Activated CD4-positive, alpha-beta T cell treated with anti-CD3 and anti-CD28 coated beads for 36 hours (primary cell): Measurements from ENCODE around the gene MOCS3. TPM values are rescaled to one million over a fixed set of nuclear protein-coding genes. Genes with fewer than 3 reads are reported as not detected.
A peak's percentile ranks its signal among the peaks of the same experiment; 100 is the strongest.

Experiments
- ATAC-seq: fragments of 200-7000 bp; cut with Tn5 transposase; one replicate; pipeline ENCODE4 v1.10.0; 2021; ENCODE audit warnings: mild to moderate bottlenecking, moderate library complexity
- CTCF ChIA-PET: fragments of 350-600 bp; sonication (Branson Sonifier 250); formaldehyde crosslinking; loops from one replicate; lab custom pipeline; 2021; ENCODE audit warnings: antibody characterized with exemption; lab: Charles Lee
- POLR2A ChIA-PET: fragments of 350-600 bp; sonication (Branson Sonifier 250); formaldehyde crosslinking; loops from one replicate; lab custom pipeline; 2021; ENCODE audit warnings: antibody characterized with exemption, inconsistent platforms; lab: Charles Lee
- DNase-seq: peaks from one replicate; pipeline ENCODE4 v3.0.0-alpha.2; 2020
- H3K27ac Mint-ChIP-seq: one replicate; pipeline ENCODE4 v1.8.0; 2021; ENCODE audit warnings: mixed read lengths
- H3K27me3 Mint-ChIP-seq: one replicate; pipeline ENCODE4 v1.8.0; 2021; ENCODE audit warnings: mixed read lengths
- H3K36me3 Mint-ChIP-seq: one replicate; pipeline ENCODE4 v1.8.0; 2021; ENCODE audit warnings: low read depth, mixed read lengths
- H3K4me1 Mint-ChIP-seq: one replicate; pipeline ENCODE4 v1.8.0; 2021; ENCODE audit warnings: mixed read lengths
- H3K4me3 Mint-ChIP-seq: one replicate; pipeline ENCODE4 v1.8.0; 2021; ENCODE audit warnings: mild to moderate bottlenecking, moderate library complexity, mixed read lengths
- H3K9me3 Mint-ChIP-seq: one replicate; pipeline ENCODE4 v1.8.0; 2021; ENCODE audit warnings: low read depth, mixed read lengths
- intact Hi-C, 2 experiments: fragments of 100-400 bp; cut with DNase I in 1 of 2; cut with micrococcal nuclease in 1 of 2; formaldehyde crosslinking; loops; one replicate each; pipeline versions ENCODE4 v1.14.2 to v1.15.1; 2022 to 2024; cut with DNase I, micrococcal nuclease
- total RNA-seq, 2 experiments: library from RNA; stranded (reverse); gene quantifications; one replicate each; pipeline ENCODE4 v1.2.3, GENCODE V29; 2021

The MOCS3 gene
- total RNA-seq, 2 experiments from 2014 or later = 3.1 to 3.8 TPM

- CTCF ChIA-PET = interaction anchor here (0.6 to 3.7 kb wide), 10 partner anchors 10 to 141 kb away, joined by 3 to 29 read pairs (median 4); partner anchors contain the start of genes BCAS4, DPM1 and MOCS3
- Mint-ChIP-seq H3K36me3 (peaks cover 45% of the 10 kb centered on the region), H3K27me3 (no peaks in the 10 kb centered on the region), H3K9me3 (no peaks in the 10 kb centered on the region), H3K4me1 (peaks cover 38% of the 10 kb centered on the region), H3K27ac (peak within 1 kb of the TSS; percentile 94), H3K4me3 (peak within 1 kb of the TSS; percentile 92)
- DNase-seq (peak; percentile 92), ATAC-seq (peak; percentile 65)
- POLR2A ChIA-PET = interaction anchor here (0.6 to 3.9 kb wide), 7 partner anchors 16 to 141 kb away, joined by 3 to 44 read pairs (median 3); partner anchors contain the start of genes BCAS4, DPM1 and MOCS3
- intact Hi-C loops = loop anchor here (1.0 to 5.0 kb wide), 5 partner anchors 27 to 739 kb away; partner anchors contain the start of genes DPM1 (in 2 of the 2), MOCS3 (in 2 of the 2), CEBPB (in 1 of the 2) and NFATC2 (in 1 of the 2)
Measured at GRCh38 chr20:50931306-50932015, 27.2 kb upstream of the MOCS3 start, which contains the start of gene ADNP. Gene ADNP, minus strand, starts transcription at chr20:50931437. Its CDS starts 27,441 bp downstream, at chr20:50903996.

- no peaks in the 10 kb centered on the region for H3K9me3 Mint-ChIP-seq
- H3K36me3 Mint-ChIP-seq = peaks cover 48% of the 10 kb centered on the region
- ATAC-seq (no peak), DNase-seq (no peak)
- ChIA-PET POLR2A (interaction anchor here (0.7 to 3.9 kb wide), 5 partner anchors 17 to 196 kb away, joined by 3 to 44 read pairs (median 4); partner anchors contain the start of genes BCAS4, DPM1 and MOCS3), CTCF (interaction anchor here (1.0 to 3.7 kb wide), 8 partner anchors 13 to 141 kb away, joined by 3 to 29 read pairs (median 4); partner anchors contain the start of genes BCAS4, DPM1 and MOCS3)
- H3K4me1 Mint-ChIP-seq = peaks cover 33% of the 10 kb centered on the region
- H3K27ac Mint-ChIP-seq = peak overlapping the region; percentile 90
- peak overlapping the region; percentile 92 for H3K4me3 Mint-ChIP-seq
- intact Hi-C loops = loop anchor here in 1 of 2 experiments (5.0 kb wide), 2 partner anchors 610 to 740 kb away; partner anchors contain the start of genes CEBPB and NFATC2
- H3K27me3 Mint-ChIP-seq = no peaks in the 10 kb centered on the region
Measured at GRCh38 chr20:50932016-50932485, 26.6 kb upstream of the MOCS3 start.

- peak overlapping the region; percentile 92 for H3K4me3 Mint-ChIP-seq
- ChIA-PET POLR2A (interaction anchor here (0.7 to 3.9 kb wide), 2 partner anchors 25 to 196 kb away, joined by 3 to 44 read pairs; partner anchors contain the start of genes DPM1 and MOCS3), CTCF (interaction anchor here (0.7 to 3.7 kb wide), 6 partner anchors 13 to 142 kb away, joined by 3 to 29 read pairs (median 4); partner anchors contain the start of genes DPM1 and MOCS3)
- ATAC-seq (no peak), DNase-seq (no peak)
- H3K27me3 Mint-ChIP-seq = no peaks in the 10 kb centered on the region
- intact Hi-C loops = loop anchor here in 1 of 2 experiments (5.0 kb wide), 2 partner anchors 610 to 740 kb away; partner anchors contain the start of genes CEBPB and NFATC2
- peaks cover 26% of the 10 kb centered on the region for H3K4me1 Mint-ChIP-seq
- no peaks in the 10 kb centered on the region for H3K9me3 Mint-ChIP-seq
- peaks cover 42% of the 10 kb centered on the region for H3K36me3 Mint-ChIP-seq
- H3K27ac Mint-ChIP-seq = peak overlapping the region; percentile 90
Measured at GRCh38 chr20:50932691-50933280, 25.8 kb upstream of the MOCS3 start.

GRCh38 chr20:50933589-50933988 is 25.0 kb upstream of the MOCS3 start:
- ChIA-PET CTCF (interaction anchor here (2.3 to 3.7 kb wide), 2 partner anchors 24 to 142 kb away, joined by 10 to 29 read pairs; partner anchors contain the start of genes DPM1 and MOCS3), POLR2A (no interaction called here)
- DNase-seq (no peak), ATAC-seq (no peak)
- no peak overlapping the region for H3K27ac Mint-ChIP-seq
- H3K9me3 Mint-ChIP-seq = no peaks in the 10 kb centered on the region
- H3K4me1 Mint-ChIP-seq = peaks cover 20% of the 10 kb centered on the region
- no peak overlapping the region for H3K4me3 Mint-ChIP-seq
- no peaks in the 10 kb centered on the region for H3K27me3 Mint-ChIP-seq
- intact Hi-C loops = loop anchor here in 1 of 2 experiments (5.0 kb wide), 2 partner anchors 609 to 741 kb away; partner anchors contain the start of genes CEBPB and NFATC2
- peaks cover 39% of the 10 kb centered on the region for H3K36me3 Mint-ChIP-seq

- POLR2A ChIA-PET = interaction anchor here (0.6 kb wide), 1 partner anchor 8 kb away, joined by 4 read pairs; no protein-coding TSS in a partner anchor
- no peak overlapping the region for H3K4me3 Mint-ChIP-seq
- intact Hi-C loops = no loop called here
- ATAC-seq (no peak), DNase-seq (no peak)
- H3K27ac Mint-ChIP-seq = no peak overlapping the region
- CTCF ChIA-PET = no interaction called here
- no peaks in the 10 kb centered on the region for H3K4me1 Mint-ChIP-seq
- no peaks in the 10 kb centered on the region for H3K27me3 Mint-ChIP-seq
- H3K36me3 Mint-ChIP-seq = peaks cover 46% of the 10 kb centered on the region
- H3K9me3 Mint-ChIP-seq = no peaks in the 10 kb centered on the region
Measured at GRCh38 chr20:50943069-50943468, 15.5 kb upstream of the MOCS3 start.

DNA sequence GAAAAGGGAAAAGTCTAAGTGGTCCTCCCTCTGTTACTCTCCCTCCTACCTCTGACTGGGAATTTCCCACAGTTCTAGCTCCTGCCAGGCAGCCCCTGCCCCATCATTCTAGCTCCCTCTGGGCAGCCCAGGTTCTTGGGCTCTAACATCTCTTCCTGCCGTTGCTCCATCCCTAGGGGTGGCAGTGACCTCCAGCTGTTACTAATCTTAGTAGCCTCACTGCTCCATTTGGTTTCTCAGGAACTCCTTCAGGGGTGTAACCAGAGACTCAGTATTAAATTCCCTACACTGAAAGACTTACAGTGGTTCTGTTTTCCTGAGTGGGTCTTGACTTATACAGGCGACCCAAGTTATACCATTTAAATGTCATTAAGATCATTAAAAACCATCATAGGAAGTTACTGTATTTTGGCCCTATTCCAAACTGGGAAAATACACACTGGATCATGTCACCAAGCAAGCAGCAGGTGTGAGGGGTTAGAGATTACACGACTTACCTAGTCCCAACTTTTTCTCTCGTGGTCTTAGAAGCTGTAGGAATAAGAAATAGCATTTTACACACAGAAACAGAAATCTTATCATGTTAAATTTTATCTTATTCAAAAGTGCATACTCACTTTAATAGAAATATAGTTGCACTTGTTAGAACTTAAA is 10.4 kb upstream of the MOCS3 start:
- CTCF ChIA-PET = interaction anchor here (0.8 to 1.6 kb wide), 3 partner anchors 20 to 154 kb away, joined by 3 to 5 read pairs (median 4); partner anchors contain the start of gene BCAS4
- no peak for ATAC-seq
- H3K27me3 Mint-ChIP-seq = no peaks in the 10 kb centered on the region
- intact Hi-C loops = no loop called here
- no peaks in the 10 kb centered on the region for H3K9me3 Mint-ChIP-seq
- H3K4me3 Mint-ChIP-seq = no peak overlapping the region
- DNase-seq = no peak
- POLR2A ChIA-PET = interaction anchor here (0.9 kb wide), 1 partner anchor 10 kb away, joined by 3 read pairs; the partner anchor contains the start of gene DPM1
- no peak overlapping the region for H3K27ac Mint-ChIP-seq
- H3K4me1 Mint-ChIP-seq = no peaks in the 10 kb centered on the region
- peaks cover 47% of the 10 kb centered on the region for H3K36me3 Mint-ChIP-seq

DNA sequence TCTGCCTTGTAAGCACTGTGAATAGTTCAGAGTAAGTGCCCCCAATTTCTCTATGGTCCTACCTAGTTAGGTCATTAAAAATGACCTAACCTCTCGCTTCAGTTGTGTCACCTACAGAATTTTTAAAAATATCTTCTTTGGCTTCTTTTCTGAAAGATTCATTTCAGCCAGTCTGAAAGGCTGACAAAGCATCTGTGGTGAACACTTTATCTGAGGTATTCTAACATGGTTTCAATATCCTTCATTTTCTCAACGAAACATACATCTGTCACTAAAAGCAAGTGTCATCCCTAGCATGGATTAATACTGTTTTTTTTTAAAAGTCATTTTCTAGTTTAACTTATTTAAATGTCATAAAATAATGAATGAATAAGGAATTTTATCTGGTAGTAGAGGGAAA is 5.4 kb upstream of the MOCS3 start:
- ChIA-PET CTCF (no interaction called here), POLR2A (no interaction called here)
- Mint-ChIP-seq H3K4me1 (peaks cover 28% of the 10 kb centered on the region), H3K27ac (no peak overlapping the region), H3K36me3 (peaks cover 47% of the 10 kb centered on the region), H3K27me3 (no peaks in the 10 kb centered on the region), H3K9me3 (no peaks in the 10 kb centered on the region), H3K4me3 (no peak overlapping the region)
- ATAC-seq = no peak
- no peak for DNase-seq
- intact Hi-C loops = no loop called here

GRCh38 chr20:50953821-50954220 is 4.8 kb upstream of the MOCS3 start:
- Mint-ChIP-seq H3K4me1 (peaks cover 28% of the 10 kb centered on the region), H3K4me3 (no peak overlapping the region), H3K27me3 (no peaks in the 10 kb centered on the region), H3K27ac (peak overlapping the region; percentile 42), H3K9me3 (no peaks in the 10 kb centered on the region), H3K36me3 (peaks cover 45% of the 10 kb centered on the region)
- ATAC-seq (no peak), DNase-seq (no peak)
- CTCF ChIA-PET = no interaction called here
- POLR2A ChIA-PET = no interaction called here
- intact Hi-C loops = no loop called here

DNA sequence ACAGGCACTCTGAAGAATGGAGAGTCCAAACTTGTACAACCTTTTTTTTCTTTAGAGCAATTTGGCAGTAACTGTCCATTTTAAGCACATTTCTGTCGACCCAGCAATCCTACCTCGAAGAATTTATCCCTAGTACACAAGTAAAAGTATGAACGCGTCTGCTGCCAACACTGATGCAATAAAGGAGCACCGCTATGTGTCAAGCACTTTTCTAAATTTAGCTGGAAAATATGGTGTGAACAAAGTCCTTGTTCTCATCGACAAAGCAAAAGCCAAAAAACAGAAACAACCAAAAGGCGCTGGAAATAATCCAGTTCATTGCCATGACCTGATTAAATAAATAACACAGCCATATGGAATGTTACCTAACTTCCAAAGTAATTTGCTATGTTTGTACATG is 1.3 kb upstream of the MOCS3 start:
- DNase-seq = no peak
- H3K4me3 Mint-ChIP-seq = peak overlapping the region; percentile 99
- no peak for ATAC-seq
- H3K27me3 Mint-ChIP-seq = no peaks in the 10 kb centered on the region
- peak overlapping the region; percentile 99 for H3K27ac Mint-ChIP-seq
- ChIA-PET CTCF (interaction anchor here (0.6 to 3.2 kb wide), 6 partner anchors 23 to 501 kb away, joined by 3 to 29 read pairs (median 14); partner anchors contain the start of genes ADNP and BCAS4), POLR2A (interaction anchor here (0.9 to 2.3 kb wide), 4 partner anchors 10 to 298 kb away, joined by 3 to 44 read pairs (median 10); partner anchors contain the start of genes ADNP and BCAS4)
- H3K36me3 Mint-ChIP-seq = peaks cover 37% of the 10 kb centered on the region
- no peaks in the 10 kb centered on the region for H3K9me3 Mint-ChIP-seq
- intact Hi-C loops = no loop called here
- H3K4me1 Mint-ChIP-seq = peaks cover 52% of the 10 kb centered on the region
